SK-N-SH (cell line): Measurements from ENCODE around the gene RGSL1. TPM values are rescaled to one million over a fixed set of nuclear protein-coding genes. Genes with fewer than 3 reads are reported as not detected.

Source experiments
- CTCF ChIA-PET: fragments of 300-600, 350-600 bp; formaldehyde crosslinking; extraction: SDS; loops from one replicate; lab custom pipeline; 2021; lab: Yijun Ruan, JAX
- POLR2A ChIA-PET: fragments of 350-600 bp; sonication (Branson Sonifier 250); formaldehyde crosslinking; extraction: SDS; loops from one replicate; lab custom pipeline; 2020; ENCODE audit warnings: antibody characterized with exemption, inconsistent platforms; lab: Yijun Ruan, JAX
- DNase-seq: peaks from one replicate; pipeline ENCODE4 v3.0.0; 2012
- H2AFZ ChIP-seq: fragments of 200-600 bp; sonication (generic); 2 replicates; pipeline ENCODE4 v1.8.1; 2016; ENCODE audit warnings: antibody characterized with exemption, mild to moderate bottlenecking, low read depth
- H3F3A ChIP-seq: fragments of 200-600 bp; sonication (generic); replicated peaks from 2 replicates; pipeline ENCODE3; 2016; ENCODE audit warnings: antibody characterized with exemption, mild to moderate bottlenecking; ENCODE audit not compliant: insufficient read depth
- H3K27ac ChIP-seq, 2 experiments: fragments of 200-500 bp in 1 of 2; fragments of 200-600 bp in 1 of 2; sonication (Bioruptor generic) in 1 of 2; sonication (generic), shearing (Covaris generic) in 1 of 2; 2 replicates each; pipeline versions ENCODE4 v1.5.1 to v1.6.1; 2014 to 2016; ENCODE audit warnings: low read depth in 2 of 2, inconsistent platforms in 1 of 2, low read length in 1 of 2, mild to moderate bottlenecking in 1 of 2, mixed read lengths in 1 of 2
- H3K27me3 ChIP-seq: fragments of 200-600 bp; sonication (generic), shearing (Covaris generic); 2 replicates; pipeline ENCODE4 v1.6.1; 2016; ENCODE audit warnings: mixed run types; ENCODE audit not compliant: insufficient read depth
- H3K36me3 ChIP-seq, 2 experiments: fragments of 200-500 bp in 1 of 2; fragments of 200-600 bp in 1 of 2; sonication (Bioruptor generic) in 1 of 2; sonication (generic) in 1 of 2; replicated peaks in 1 of 2; 2 replicates each; pipeline versions ENCODE3 to v1.5.1; 2014 to 2016; ENCODE audit warnings: low read length in 1 of 2, mild to moderate bottlenecking in 1 of 2; ENCODE audit not compliant: insufficient read depth in 2 of 2, control insufficient read depth in 1 of 2
- H3K4me1 ChIP-seq, 2 experiments: fragments of 200-500 bp in 1 of 2; fragments of 200-600 bp in 1 of 2; sonication (Bioruptor generic) in 1 of 2; sonication (generic), shearing (Covaris generic) in 1 of 2; 2 replicates each; pipeline versions ENCODE4 v1.5.1 to v1.6.1; 2014 to 2016; ENCODE audit warnings: low read depth in 1 of 2, low read length in 1 of 2, mixed run types in 1 of 2; ENCODE audit not compliant: insufficient read depth in 2 of 2, control insufficient read depth in 1 of 2
- H3K4me2 ChIP-seq: fragments of 200-600 bp; sonication (generic), shearing (Covaris generic); 2 replicates; pipeline ENCODE4 v1.6.1; 2017; ENCODE audit warnings: mixed run types
- H3K4me3 ChIP-seq, 2 experiments: fragments of 200-500 bp in 1 of 2; fragments of 200-600 bp in 1 of 2; sonication (Bioruptor generic) in 1 of 2; sonication (generic), shearing (Covaris generic) in 1 of 2; 2 replicates each; pipeline versions ENCODE4 v1.5.1 to v1.8.1; 2014 to 2016; ENCODE audit warnings: low read depth in 2 of 2, inconsistent platforms in 1 of 2, low read length in 1 of 2, mild to moderate bottlenecking in 1 of 2, mixed read lengths in 1 of 2, moderate library complexity in 1 of 2
- H3K79me2 ChIP-seq: fragments of 200-600 bp; sonication (generic); 2 replicates; pipeline ENCODE4 v1.8.1; 2017; ENCODE audit warnings: mild to moderate bottlenecking; ENCODE audit not compliant: insufficient read depth
- H3K9ac ChIP-seq: fragments of 200-600 bp; sonication (generic); 2 replicates; pipeline ENCODE4 v1.6.1; 2017; ENCODE audit warnings: mixed run types
- H3K9me2 ChIP-seq: fragments of 200-600 bp; sonication (generic); 2 replicates; pipeline ENCODE4 v1.6.1; 2017; ENCODE audit warnings: mixed run types
- H3K9me3 ChIP-seq: fragments of 200-600 bp; sonication (generic); 2 replicates; pipeline ENCODE4 v1.6.1; 2017; ENCODE audit warnings: mixed run types, mild to moderate bottlenecking, moderate library complexity
- H4K20me1 ChIP-seq: fragments of 200-600 bp; sonication (generic); 2 replicates; pipeline ENCODE4 v1.6.1; 2017; ENCODE audit warnings: mild to moderate bottlenecking, mixed run types; ENCODE audit not compliant: insufficient read depth
- CHD2 ChIP-seq: fragments of 150-350 bp; IDR thresholded peaks from 2 replicates; pipeline ENCODE4 v1.6.1; 2018; ENCODE audit warnings: low read length; ENCODE audit not compliant: partially characterized antibody
- CTCF ChIP-seq: fragments of 200-600 bp; sonication (generic); IDR thresholded peaks from 2 replicates; pipeline ENCODE4 v1.6.1; 2017; ENCODE audit warnings: antibody characterized with exemption, mild to moderate bottlenecking, moderate library complexity
- EZH2phosphoT487 ChIP-seq: fragments of 200-600 bp; sonication (generic); IDR thresholded peaks from 2 replicates; pipeline ENCODE4 v1.6.1; 2017; ENCODE audit warnings: low read depth, mixed run types, mild to moderate bottlenecking, antibody characterized with exemption, moderate library complexity, borderline replicate concordance
- REST ChIP-seq: IDR thresholded peaks from 2 replicates; pipeline ENCODE4 v1.6.1; 2012; ENCODE audit warnings: mild to moderate bottlenecking, low read depth, low read length, moderate library complexity
- SMC3 ChIP-seq: IDR thresholded peaks from 2 replicates; pipeline ENCODE4 v1.6.1; 2012; ENCODE audit warnings: low read depth, low read length, improper control_type of control experiment
- USF1 ChIP-seq: IDR thresholded peaks from 2 replicates; pipeline ENCODE4 v1.4.0; 2012; ENCODE audit warnings: low read depth, borderline replicate concordance
- USF2 ChIP-seq: fragments of 150-350 bp; IDR thresholded peaks from 2 replicates; pipeline ENCODE4 v1.6.1; 2017; ENCODE audit warnings: antibody characterized with exemption, low read length, low read depth, borderline replicate concordance
- WGBS: methylation state at CpG from one replicate; pipeline ENCODE4 v1.1.6; 2017; ENCODE audit warnings: low lambda C conversion rate; 5-methylcytosine and 5-hydroxymethylcytosine counted together
- polyA plus RNA-seq, 3 experiments: library from polyadenylated mRNA; depleted of rRNA; stranded (reverse); fragments of >200 nt; gene quantifications; 2 replicates each; pipeline ENCODE4 v1.2.3, GENCODE V29; 2012

RGSL1 gene
- polyA plus RNA-seq, 1 of the 3 experiments (the other 2 are of a cell fraction), result not detected

GRCh38 chr1:182568647-182569284 lies 118.8 kb downstream of the RGSL1 start (continued):
- no peak for TF ChIP-seq REST
- TF ChIP-seq USF1, result no peak
- no peak for TF ChIP-seq CHD2

GRCh38 chr1:182569939-182570610 lies 120.1 kb downstream of the RGSL1 start:
- Histone ChIP-seq H3K4me2 (no peak overlapping the region), H3K27ac (no peak overlapping the region), H3K36me3 (no peaks in the 10 kb centered on the region), H3K9ac (no peak overlapping the region), H3K9me2 (no peaks in the 10 kb centered on the region), H2AFZ (no peak overlapping the region), H3K4me1 (no peaks in the 10 kb centered on the region)
- POLR2A ChIA-PET, result no interaction called here
- CTCF ChIA-PET, result no interaction called here
- no peak for DNase-seq
- TF ChIP-seq SMC3, result no peak
- TF ChIP-seq CTCF, result no peak
- TF ChIP-seq, all 33 proteins: peak for 0
- Histone ChIP-seq H3K27me3 (no peaks in the 10 kb centered on the region), H3K4me3 (no peak overlapping the region), H3F3A (no peaks in the 10 kb centered on the region), H4K20me1 (no peaks in the 10 kb centered on the region), H3K9me3 (no peaks in the 10 kb centered on the region), H3K79me2 (no peaks in the 10 kb centered on the region)
- WGBS, result 52% methylated on average over 6 of the region's 6 CpGs

- no peak overlapping the region for H2AFZ ChIP-seq
- TF ChIP-seq EZH2phosphoT487, result no peak
- no peak for TF ChIP-seq USF2
- H3K9me2 ChIP-seq, result no peaks in the 10 kb centered on the region
- no peaks in the 10 kb centered on the region for H3K9me3 ChIP-seq
- ChIA-PET POLR2A (no interaction called here), CTCF (no interaction called here)
- no peaks in the 10 kb centered on the region for H3K36me3 ChIP-seq
- H3K79me2 ChIP-seq, result no peaks in the 10 kb centered on the region
- no peaks in the 10 kb centered on the region for H4K20me1 ChIP-seq
- no peak for DNase-seq
- H3K4me3 ChIP-seq, result no peak overlapping the region
- no peak overlapping the region for H3K4me2 ChIP-seq
- no peak overlapping the region for H3K27ac ChIP-seq
- no peaks in the 10 kb centered on the region for H3K4me1 ChIP-seq
- no peaks in the 10 kb centered on the region for H3K27me3 ChIP-seq
- H3K9ac ChIP-seq, result no peak overlapping the region
- WGBS, result 64% methylated on average over 2 of the region's 2 CpGs
- H3F3A ChIP-seq, result no peaks in the 10 kb centered on the region
Observed at GRCh38 chr1:182570611-182570970, 120.6 kb downstream of the RGSL1 start.
